ENCODE data around the gene MUC4.

DNA sequence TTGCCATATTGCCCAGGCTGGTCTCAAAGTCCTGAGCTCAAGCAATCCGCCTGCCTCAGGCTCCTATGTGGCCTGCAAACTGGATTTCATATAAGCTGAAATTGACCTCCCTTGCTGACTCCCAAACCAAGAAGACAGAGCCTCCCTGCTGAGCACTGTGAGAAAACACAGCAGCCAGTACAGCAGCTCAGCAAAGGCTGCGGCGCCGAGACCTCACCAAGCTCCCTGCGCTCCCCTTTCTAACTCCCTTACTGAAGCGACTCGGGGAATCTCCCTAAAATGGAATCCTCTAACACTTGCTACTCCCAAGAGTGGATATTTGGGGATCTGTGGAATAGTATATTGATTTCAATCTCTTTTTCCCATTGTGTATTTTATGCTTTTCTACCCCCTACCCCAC, 56.3 kb downstream of the MUC4 start:
- TF ChIP-seq, protein P1, sequence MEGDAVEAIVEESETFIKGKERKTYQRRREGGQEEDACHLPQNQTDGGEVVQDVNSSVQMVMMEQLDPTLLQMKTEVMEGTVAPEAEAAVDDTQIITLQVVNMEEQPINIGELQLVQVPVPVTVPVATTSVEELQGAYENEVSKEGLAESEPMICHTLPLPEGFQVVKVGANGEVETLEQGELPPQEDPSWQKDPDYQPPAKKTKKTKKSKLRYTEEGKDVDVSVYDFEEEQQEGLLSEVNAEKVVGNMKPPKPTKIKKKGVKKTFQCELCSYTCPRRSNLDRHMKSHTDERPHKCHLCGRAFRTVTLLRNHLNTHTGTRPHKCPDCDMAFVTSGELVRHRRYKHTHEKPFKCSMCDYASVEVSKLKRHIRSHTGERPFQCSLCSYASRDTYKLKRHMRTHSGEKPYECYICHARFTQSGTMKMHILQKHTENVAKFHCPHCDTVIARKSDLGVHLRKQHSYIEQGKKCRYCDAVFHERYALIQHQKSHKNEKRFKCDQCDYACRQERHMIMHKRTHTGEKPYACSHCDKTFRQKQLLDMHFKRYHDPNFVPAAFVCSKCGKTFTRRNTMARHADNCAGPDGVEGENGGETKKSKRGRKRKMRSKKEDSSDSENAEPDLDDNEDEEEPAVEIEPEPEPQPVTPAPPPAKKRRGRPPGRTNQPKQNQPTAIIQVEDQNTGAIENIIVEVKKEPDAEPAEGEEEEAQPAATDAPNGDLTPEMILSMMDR (IDR thresholded peaks at IDR 0.05): no peak
- TF ChIP-seq EP300 (IDR thresholded peaks at IDR 0.05): no peak
- TF ChIP-seq POLR2AphosphoS5 (IDR thresholded peaks at IDR 0.05): no peak
- TF ChIP-seq POLR2A (IDR thresholded peaks at IDR 0.05): no peak
